SK-N-SH treated with all-trans-retinoic acid at 6 μM for 48 hours (cell line): ENCODE results near the gene SLC41A1.

ENCODE experiments used
- ATAC-seq: fragments of 200-7000 bp; cut with Tn5 transposase; 3 replicates; pipeline ENCODE4 v1.9.1; 2020; ENCODE audit warnings: mild to moderate bottlenecking, moderate library complexity
- ARNTL ChIP-seq: fragments of 450-650 bp; formaldehyde crosslinking; IDR thresholded peaks from 2 replicates; pipeline ENCODE4 v1.5.0; 2020; ENCODE audit warnings: low read depth, mild to moderate bottlenecking, moderate library complexity, borderline replicate concordance
- BACH2 ChIP-seq: fragments of 250-450 bp; sonication (Bioruptor Pico); IDR thresholded peaks from 2 replicates; pipeline ENCODE4 v1.9.0; 2021; ENCODE audit warnings: mild to moderate bottlenecking, borderline replicate concordance
- CREB5 ChIP-seq: fragments of 250-450 bp; sonication (Bioruptor Pico); IDR thresholded peaks from 2 replicates; pipeline ENCODE4 v1.5.1; 2020; ENCODE audit warnings: low read depth, mild to moderate bottlenecking, moderate library complexity
- CSDC2 ChIP-seq: fragments of 250-450 bp; sonication (Bioruptor Pico); IDR thresholded peaks from 2 replicates; pipeline ENCODE4 v1.5.0; 2020; ENCODE audit warnings: mild to moderate bottlenecking, moderate library complexity
- CSRNP3 ChIP-seq: fragments of 250-450 bp; sonication (Bioruptor Pico); IDR thresholded peaks from 2 replicates; pipeline ENCODE4 v1.5.1; 2021; ENCODE audit warnings: mild to moderate bottlenecking, moderate library complexity
- ESRRG ChIP-seq: fragments of 250-450 bp; sonication (Bioruptor Pico); IDR thresholded peaks from 2 replicates; pipeline ENCODE4 v1.6.1; 2021; ENCODE audit warnings: mild to moderate bottlenecking
- GLIS3 ChIP-seq: fragments of 250-450 bp; sonication (Bioruptor Pico); IDR thresholded peaks from 2 replicates; pipeline ENCODE4 v1.5.0; 2020; ENCODE audit warnings: mild to moderate bottlenecking, moderate library complexity
- ISL1 ChIP-seq: fragments of 250-450 bp; sonication (Bioruptor Pico); IDR thresholded peaks from 2 replicates; pipeline ENCODE4 v2.1.2; 2022; ENCODE audit warnings: mild to moderate bottlenecking, moderate library complexity
- OSR1 ChIP-seq: fragments of 250-450 bp; sonication (Bioruptor Pico); IDR thresholded peaks from 2 replicates; pipeline ENCODE4 v1.8.0; 2022; ENCODE audit warnings: moderate library complexity, mild to moderate bottlenecking, inconsistent platforms
- PATZ1 ChIP-seq: fragments of 250-450 bp; sonication (Bioruptor Pico); IDR thresholded peaks from 2 replicates; pipeline ENCODE4 v1.8.0; 2020; ENCODE audit warnings: mild to moderate bottlenecking, moderate library complexity, borderline replicate concordance
- POU6F1 ChIP-seq: fragments of 250-450 bp; sonication (Bioruptor Pico); IDR thresholded peaks from 2 replicates; pipeline ENCODE4 v1.8.0; 2021; ENCODE audit warnings: low read depth, mild to moderate bottlenecking, moderate library complexity, borderline replicate concordance
- PPARA ChIP-seq: fragments of 250-450 bp; sonication (Bioruptor Pico); IDR thresholded peaks from 2 replicates; pipeline ENCODE4 v1.5.0; 2020; ENCODE audit warnings: mild to moderate bottlenecking, borderline replicate concordance
- RARB ChIP-seq: fragments of 250-450 bp; sonication (Bioruptor Pico); IDR thresholded peaks from 2 replicates; pipeline ENCODE4 v1.8.0; 2021; ENCODE audit warnings: mild to moderate bottlenecking, moderate library complexity
- SNAI2 ChIP-seq: fragments of 250-450 bp; sonication (Bioruptor Pico); IDR thresholded peaks from 2 replicates; pipeline ENCODE4 v1.5.0; 2020; ENCODE audit warnings: mild to moderate bottlenecking, moderate library complexity
- TCF4 ChIP-seq: fragments of 250-450 bp; sonication (Bioruptor Pico); IDR thresholded peaks from 2 replicates; pipeline ENCODE4 v1.8.0; 2021; ENCODE audit warnings: mild to moderate bottlenecking, moderate library complexity, borderline replicate concordance
- TOX ChIP-seq: fragments of 250-450 bp; sonication (Bioruptor Pico); IDR thresholded peaks from 2 replicates; pipeline ENCODE4 v1.8.0; 2021; ENCODE audit warnings: mild to moderate bottlenecking, moderate library complexity, borderline replicate concordance
- ZC3H10 ChIP-seq: fragments of 250-450 bp; sonication (Bioruptor Pico); IDR thresholded peaks from 2 replicates; pipeline ENCODE4 v1.5.1; 2021; ENCODE audit warnings: mild to moderate bottlenecking, moderate library complexity
- ZFP30 ChIP-seq: fragments of 450-650 bp; formaldehyde crosslinking; IDR thresholded peaks from 2 replicates; pipeline ENCODE4 v1.5.0; 2022; ENCODE audit warnings: mild to moderate bottlenecking, moderate library complexity
- ZNF565 ChIP-seq: fragments of 450-650 bp; formaldehyde crosslinking; conservative IDR thresholded peaks from 2 replicates; pipeline ENCODE4 v1.5.0; 2020; ENCODE audit warnings: low read depth, mild to moderate bottlenecking, moderate library complexity
- ZNF70 ChIP-seq: fragments of 450-650 bp; formaldehyde crosslinking; IDR thresholded peaks from 2 replicates; pipeline ENCODE4 v1.5.0; 2020; ENCODE audit warnings: mild to moderate bottlenecking, moderate library complexity
- ZNF8 ChIP-seq: fragments of 450-650 bp; formaldehyde crosslinking; IDR thresholded peaks from 2 replicates; pipeline ENCODE4 v1.5.0; 2020; ENCODE audit warnings: mild to moderate bottlenecking, moderate library complexity
- TF ChIP-seq, protein P1 (sequence below): fragments of 250-450 bp; sonication (Bioruptor Pico); IDR thresholded peaks from 2 replicates; pipeline ENCODE4 v1.5.0; 2020; ENCODE audit warnings: mild to moderate bottlenecking, moderate library complexity

Gene SLC41A1

GRCh38 chr1:205772607-205773032 is 40.4 kb downstream of the SLC41A1 start:
- no peak for TF ChIP-seq PPARA (CRISPR knock-in tag)
- TF ChIP-seq ZFP30 (CRISPR knock-in tag), result no peak
- no peak for TF ChIP-seq PATZ1
- no peak for TF ChIP-seq RARB (CRISPR knock-in tag)
- no peak for TF ChIP-seq OSR1
- TF ChIP-seq ZNF565 (CRISPR knock-in tag), result no peak
- TF ChIP-seq TCF4 (CRISPR knock-in tag), result no peak
- no peak for TF ChIP-seq ZNF70 (CRISPR knock-in tag)
- no peak for TF ChIP-seq TOX (CRISPR knock-in tag)
- no peak for TF ChIP-seq POU6F1
- no peak for TF ChIP-seq ARNTL (CRISPR knock-in tag)
- TF ChIP-seq ISL1 (CRISPR knock-in tag), result no peak
- TF ChIP-seq BACH2 (CRISPR knock-in tag), result no peak
- no peak for TF ChIP-seq GLIS3
- no peak for TF ChIP-seq CSRNP3 (CRISPR knock-in tag)
- TF ChIP-seq SNAI2 (CRISPR knock-in tag), result no peak
- no peak for TF ChIP-seq CREB5 (CRISPR knock-in tag)
- no peak for TF ChIP-seq ZC3H10 (CRISPR knock-in tag)
- TF ChIP-seq CSDC2 (CRISPR knock-in tag), result no peak
- no peak for ATAC-seq

DNA sequence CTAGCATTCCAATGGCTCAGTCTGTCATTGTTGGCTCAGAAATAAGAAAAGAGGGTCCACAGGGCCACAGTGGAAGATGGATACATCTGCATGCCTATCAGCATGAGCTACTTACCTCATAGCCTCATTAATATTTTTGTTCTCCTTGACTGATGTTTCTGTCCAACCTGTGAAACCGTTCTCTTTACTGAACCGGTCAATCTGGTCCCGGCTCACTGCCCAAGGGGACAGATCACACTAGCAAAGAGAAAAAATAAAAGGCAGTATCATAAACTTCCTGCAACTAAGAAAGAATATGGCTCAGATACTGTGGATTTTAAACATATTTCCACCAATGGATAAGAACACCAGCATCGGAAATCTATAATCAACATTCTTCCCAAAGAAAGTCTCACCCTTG is 42.4 kb downstream of the SLC41A1 start:
- TF ChIP-seq OSR1 (no peak), ZNF70 (CRISPR knock-in tag) (no peak), TOX (CRISPR knock-in tag) (no peak), POU6F1 (no peak), SNAI2 (CRISPR knock-in tag) (no peak), ZNF8 (CRISPR knock-in tag) (no peak), PPARA (CRISPR knock-in tag) (no peak), ZC3H10 (CRISPR knock-in tag) (no peak), ZFP30 (CRISPR knock-in tag) (no peak), ESRRG (no peak), ARNTL (CRISPR knock-in tag) (no peak), CREB5 (CRISPR knock-in tag) (no peak), GLIS3 (no peak), CSDC2 (CRISPR knock-in tag) (no peak)
- TF ChIP-seq, protein P1, sequence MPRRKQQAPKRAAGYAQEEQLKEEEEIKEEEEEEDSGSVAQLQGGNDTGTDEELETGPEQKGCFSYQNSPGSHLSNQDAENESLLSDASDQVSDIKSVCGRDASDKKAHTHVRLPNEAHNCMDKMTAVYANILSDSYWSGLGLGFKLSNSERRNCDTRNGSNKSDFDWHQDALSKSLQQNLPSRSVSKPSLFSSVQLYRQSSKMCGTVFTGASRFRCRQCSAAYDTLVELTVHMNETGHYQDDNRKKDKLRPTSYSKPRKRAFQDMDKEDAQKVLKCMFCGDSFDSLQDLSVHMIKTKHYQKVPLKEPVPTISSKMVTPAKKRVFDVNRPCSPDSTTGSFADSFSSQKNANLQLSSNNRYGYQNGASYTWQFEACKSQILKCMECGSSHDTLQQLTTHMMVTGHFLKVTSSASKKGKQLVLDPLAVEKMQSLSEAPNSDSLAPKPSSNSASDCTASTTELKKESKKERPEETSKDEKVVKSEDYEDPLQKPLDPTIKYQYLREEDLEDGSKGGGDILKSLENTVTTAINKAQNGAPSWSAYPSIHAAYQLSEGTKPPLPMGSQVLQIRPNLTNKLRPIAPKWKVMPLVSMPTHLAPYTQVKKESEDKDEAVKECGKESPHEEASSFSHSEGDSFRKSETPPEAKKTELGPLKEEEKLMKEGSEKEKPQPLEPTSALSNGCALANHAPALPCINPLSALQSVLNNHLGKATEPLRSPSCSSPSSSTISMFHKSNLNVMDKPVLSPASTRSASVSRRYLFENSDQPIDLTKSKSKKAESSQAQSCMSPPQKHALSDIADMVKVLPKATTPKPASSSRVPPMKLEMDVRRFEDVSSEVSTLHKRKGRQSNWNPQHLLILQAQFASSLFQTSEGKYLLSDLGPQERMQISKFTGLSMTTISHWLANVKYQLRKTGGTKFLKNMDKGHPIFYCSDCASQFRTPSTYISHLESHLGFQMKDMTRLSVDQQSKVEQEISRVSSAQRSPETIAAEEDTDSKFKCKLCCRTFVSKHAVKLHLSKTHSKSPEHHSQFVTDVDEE (CRISPR knock-in tag), result no peak
- ATAC-seq, result no peak
